HCT116 (cell line): Measurements from ENCODE around the gene ALDH3A2. TPM values are rescaled to one million over a fixed set of nuclear protein-coding genes. Genes with fewer than 3 reads are reported as not detected.

Source experiments
- ATAC-seq: fragments of 200-7000 bp; cut with Tn5 transposase; 2 replicates; pipeline ENCODE4 v1.9.1; 2020; ENCODE audit warnings: mild to moderate bottlenecking, moderate library complexity
- BruUV-seq: library from RNA; stranded (reverse); fragments of 400-500 nt; replicated peaks from 2 replicates; lab custom pipeline; 2021; lab: Mats Ljungman, UMichigan
- CTCF ChIA-PET: fragments of 300-600 bp; sonication (Branson Sonifier 250); formaldehyde crosslinking; loops from one replicate; lab custom pipeline; 2021; ENCODE audit warnings: antibody characterized with exemption; lab: Charles Lee
- POLR2A ChIA-PET: fragments of 300-600, 350-600 bp; sonication (Branson Sonifier 250); formaldehyde crosslinking; loops from one replicate; lab custom pipeline; 2021; ENCODE audit warnings: antibody characterized with exemption; lab: Charles Lee
- RAD21 ChIA-PET, 2 experiments: fragments of 300-600 bp; sonication (Branson Sonifier 250); formaldehyde crosslinking; loops; one replicate each; lab custom pipeline; 2023; ENCODE audit warnings: low total read pairs in 2 of 2; ENCODE audit not compliant: uncharacterized antibody in 2 of 2, unreplicated experiment in 2 of 2, low non-redundant PET in 1 of 2; lab: Charles Lee
- DNase-seq: peaks from one replicate; pipeline ENCODE4 v3.0.0-alpha.2; 2010; ENCODE audit warnings: low read depth, low spot score
- H2AFZ ChIP-seq: fragments of 200-600 bp; shearing (Covaris generic), sonication (generic); 2 replicates; pipeline ENCODE4 v1.6.1; 2017; ENCODE audit warnings: low read depth, mixed run types, mixed read lengths, antibody characterized with exemption, low read length; ENCODE audit not compliant: poor library complexity, severe bottlenecking
- H3K27ac ChIP-seq: 2 replicates; pipeline ENCODE4 v1.5.1; 2012; ENCODE audit warnings: low read depth, low read length
- H3K27me3 ChIP-seq: fragments of 200-600 bp; sonication (generic); 2 replicates; pipeline ENCODE4 v1.6.1; 2016; ENCODE audit warnings: mixed run types, low read length, mixed read lengths; ENCODE audit not compliant: insufficient read depth
- H3K36me3 ChIP-seq, 2 experiments: fragments of 200-500 bp in 1 of 2; fragments of 200-600 bp in 1 of 2; sonication (Bioruptor generic) in 1 of 2; sonication (generic) in 1 of 2; 2 replicates each; pipeline versions ENCODE4 v1.5.1 to v1.6.1; 2014 to 2016; ENCODE audit warnings: low read length in 2 of 2, inconsistent platforms in 1 of 2, mixed read lengths in 1 of 2, mixed run types in 1 of 2; ENCODE audit not compliant: insufficient read depth in 2 of 2, control insufficient read depth in 1 of 2
- H3K4me1 ChIP-seq, 2 experiments: fragments of 200-600 bp in 1 of 2; sonication (generic) in 1 of 2; 2 replicates each; pipeline versions ENCODE4 v1.5.1 to v1.6.1; 2012 to 2017; ENCODE audit warnings: low read length in 2 of 2, inconsistent platforms in 1 of 2, mild to moderate bottlenecking in 1 of 2, mixed read lengths in 1 of 2, mixed run types in 1 of 2, moderate library complexity in 1 of 2; ENCODE audit not compliant: insufficient read depth in 2 of 2, control insufficient read depth in 1 of 2
- H3K4me2 ChIP-seq: fragments of 200-600 bp; sonication (generic); 2 replicates; pipeline ENCODE4 v1.6.1; 2017; ENCODE audit warnings: mixed run types, low read length, mixed read lengths
- H3K4me3 ChIP-seq, 2 experiments: fragments of 200-600 bp in 1 of 2; sonication (generic) in 1 of 2; replicated peaks in 1 of 2; 2 replicates each; pipeline ENCODE4 v1.5.1; 2011 to 2016; ENCODE audit warnings: low read length in 2 of 2, control low read depth in 1 of 2, low read depth in 1 of 2, mild to moderate bottlenecking in 1 of 2, mixed read lengths in 1 of 2, mixed run types in 1 of 2
- H3K79me2 ChIP-seq: fragments of 200-600 bp; sonication (generic); 2 replicates; pipeline ENCODE4 v1.6.1; 2017; ENCODE audit warnings: mild to moderate bottlenecking, mixed run types, low read length, moderate library complexity, mixed read lengths; ENCODE audit not compliant: insufficient read depth
- H3K9ac ChIP-seq: fragments of 200-600 bp; sonication (generic); 2 replicates; pipeline ENCODE4 v1.6.1; 2016; ENCODE audit warnings: low read length, mixed read lengths
- H3K9me2 ChIP-seq: fragments of 200-600 bp; sonication (generic), shearing (Covaris generic); 2 replicates; pipeline ENCODE4 v1.6.1; 2017; ENCODE audit warnings: mixed run types, mild to moderate bottlenecking, moderate library complexity; ENCODE audit not compliant: insufficient read depth
- H3K9me3 ChIP-seq, 2 experiments: fragments of 200-500 bp in 1 of 2; fragments of 200-600 bp in 1 of 2; sonication (Bioruptor generic) in 1 of 2; sonication (generic) in 1 of 2; 2 replicates each; pipeline ENCODE4 v1.6.1; 2014 to 2017; ENCODE audit warnings: low read length in 2 of 2, mixed read lengths in 2 of 2, inconsistent platforms in 1 of 2, low read depth in 1 of 2, mild to moderate bottlenecking in 1 of 2, mixed run types in 1 of 2, moderate library complexity in 1 of 2; ENCODE audit not compliant: control insufficient read depth in 1 of 2, insufficient read depth in 1 of 2
- H4K20me1 ChIP-seq: fragments of 200-600 bp; sonication (generic), shearing (Covaris generic); 2 replicates; pipeline ENCODE4 v1.6.1; 2017; ENCODE audit warnings: mixed run types, mild to moderate bottlenecking, moderate library complexity; ENCODE audit not compliant: insufficient read depth
- ATF3 ChIP-seq: IDR thresholded peaks from 2 replicates; pipeline ENCODE4 v1.6.1; 2012
- CBX3 ChIP-seq: IDR thresholded peaks from 2 replicates; pipeline ENCODE4 v1.6.1; 2012; ENCODE audit warnings: low read depth
- CEBPB ChIP-seq: IDR thresholded peaks from 2 replicates; pipeline ENCODE4 v1.6.1; 2012; ENCODE audit warnings: low read depth
- CTCF ChIP-seq, 3 experiments: fragments of 200-600 bp in 1 of 3; sonication (generic) in 1 of 3; IDR thresholded peaks in 2 of 3; conservative IDR thresholded peaks in 1 of 3; 2 replicates each; pipeline ENCODE4 v1.5.1; 2012 to 2017; ENCODE audit warnings: low read depth in 2 of 3, low read length in 2 of 3, antibody characterized with exemption in 1 of 3, borderline replicate concordance in 1 of 3, control low read depth in 1 of 3, mild to moderate bottlenecking in 1 of 3, mixed read lengths in 1 of 3, mixed run types in 1 of 3, moderate library complexity in 1 of 3; ENCODE audit not compliant: insufficient read depth in 1 of 3
- EGR1 ChIP-seq: IDR thresholded peaks from 2 replicates; pipeline ENCODE4 v1.6.1; 2012; ENCODE audit warnings: low read depth
- EZH2 ChIP-seq: fragments of 200-600 bp; sonication (generic); IDR thresholded peaks from 2 replicates; pipeline ENCODE4 v1.6.1; 2017; ENCODE audit warnings: antibody characterized with exemption, mixed run types
- EZH2phosphoT487 ChIP-seq: fragments of 200-600 bp; IDR thresholded peaks from 2 replicates; pipeline ENCODE4 v1.6.1; 2018; ENCODE audit warnings: antibody characterized with exemption, borderline replicate concordance
- FOSL1 ChIP-seq: IDR thresholded peaks from 2 replicates; pipeline ENCODE4 v1.6.1; 2012; ENCODE audit warnings: low read depth
- JUND ChIP-seq: IDR thresholded peaks from 2 replicates; pipeline ENCODE4 v1.6.1; 2012
- POLR2A ChIP-seq: IDR thresholded peaks from 2 replicates; pipeline ENCODE4 v1.7.0; 2011; ENCODE audit warnings: borderline replicate concordance; ENCODE audit not compliant: insufficient read depth, insufficient read length; ENCODE audit errors: extremely low read depth
- POLR2AphosphoS5 ChIP-seq: IDR thresholded peaks from 2 replicates; pipeline ENCODE4 v1.6.1; 2011; ENCODE audit warnings: mild to moderate bottlenecking, low read depth, low read length, moderate library complexity
- REST ChIP-seq: IDR thresholded peaks from 2 replicates; pipeline ENCODE4 v1.6.1; 2012; ENCODE audit warnings: low read depth
- SP1 ChIP-seq: IDR thresholded peaks from 2 replicates; pipeline ENCODE4 v1.6.1; 2012; ENCODE audit warnings: low read depth
- SRF ChIP-seq: IDR thresholded peaks from 2 replicates; pipeline ENCODE4 v1.6.1; 2012; ENCODE audit warnings: low read depth
- TCF7L2 ChIP-seq: IDR thresholded peaks from 2 replicates; pipeline ENCODE4 v1.7.0; 2011; ENCODE audit warnings: borderline replicate concordance, inconsistent platforms; ENCODE audit not compliant: insufficient read depth, insufficient read length; ENCODE audit errors: extremely low read depth
- YY1 ChIP-seq: IDR thresholded peaks from 2 replicates; pipeline ENCODE4 v1.6.1; 2011; ENCODE audit warnings: low read length, low read depth, moderate library complexity, mild to moderate bottlenecking; ENCODE audit not compliant: insufficient replicate concordance; ENCODE audit errors: extremely low read depth
- ZBTB33 ChIP-seq: IDR thresholded peaks from 2 replicates; pipeline ENCODE4 v1.6.1; 2011; ENCODE audit warnings: mild to moderate bottlenecking, low read length, moderate library complexity; ENCODE audit not compliant: insufficient replicate concordance; ENCODE audit errors: extremely low read depth
- ZNF274 ChIP-seq: fragments of 200-500 bp; sonication (Bioruptor generic); IDR thresholded peaks from 2 replicates; pipeline ENCODE4 v1.6.1; 2014; ENCODE audit warnings: mild to moderate bottlenecking, low read depth, low read length, inconsistent platforms
- intact Hi-C: fragments of 100-400 bp; cut with micrococcal nuclease; formaldehyde crosslinking; loops from 2 replicates; pipeline ENCODE4 v1.10.0; 2022
- total RNA-seq: library from RNA; stranded (reverse); gene quantifications from one replicate; pipeline ENCODE4 v1.2.1, GENCODE V29; 2021; ENCODE audit not compliant: unreplicated experiment

The ALDH3A2 gene
- total RNA-seq, 1 experiment from 2014 or later = 86.8 TPM

GRCh38 chr17:19673623-19674022 is 25.1 kb downstream of the ALDH3A2 start (continued):
- TF ChIP-seq FOSL1 (no peak), EGR1 (no peak)

GRCh38 chr17:19676896-19677295 is 28.3 kb downstream of the ALDH3A2 start:
- Histone ChIP-seq H3K79me2 (no peaks in the 10 kb centered on the region), H4K20me1 (no peaks in the 10 kb centered on the region), H3K36me3 (peaks cover 8 to 10% of the 10 kb centered on the region in 2 experiments; a peak in 3 of 4 replicates), H2AFZ (no peak overlapping the region), H3K27me3 (no peaks in the 10 kb centered on the region), H3K4me2 (no peak overlapping the region), H3K9me2 (no peaks in the 10 kb centered on the region), H3K9me3 (no peaks in the 10 kb centered on the region), H3K9ac (no peak overlapping the region), H3K4me3 (no peak overlapping the region), H3K4me1 (peaks cover 3 to 8% of the 10 kb centered on the region in 2 experiments; a peak in 3 of 4 replicates), H3K27ac (no peak overlapping the region)
- DNase-seq = no peak
- ChIA-PET RAD21 (no interaction called here), CTCF (interaction anchor here (1.1 kb wide), 1 partner anchor 85 kb away, joined by 3 read pairs; no protein-coding TSS in a partner anchor), POLR2A (no interaction called here)
- no peak for ATAC-seq
- intact Hi-C loops = no loop called here
- no TSS peak for BruUV-seq
- no peak for TF ChIP-seq ZBTB33
- no peak for TF ChIP-seq JUND
- TF ChIP-seq YY1 = no peak
- no peak for TF ChIP-seq SP1
- TF ChIP-seq REST = no peak
- TF ChIP-seq CBX3 = no peak
- no peak for TF ChIP-seq CTCF (IDR thresholded peaks at IDR 0.05 in 2 of 3, conservative IDR thresholded peaks at IDR 0.05 in 1 of 3; ENCODE audit: borderline replicate concordance in 1 of 3, insufficient read depth in 1 of 3, low read depth in 2 of 3, low read length in 2 of 3)
- TF ChIP-seq EZH2 = no peak
- TF ChIP-seq ZNF274 = no peak
- no peak for TF ChIP-seq POLR2AphosphoS5
- TF ChIP-seq TCF7L2 = no peak
- no peak for TF ChIP-seq EZH2phosphoT487
- TF ChIP-seq ATF3 = no peak
- no peak for TF ChIP-seq FOSL1
- no peak for TF ChIP-seq POLR2A
- no peak for TF ChIP-seq SRF
- TF ChIP-seq CEBPB = no peak
